IPS-15b (cell line): ENCODE measurements around the gene C1QTNF6.

Source experiments
- H3K27me3 ChIP-seq: one replicate; pipeline ENCODE4 v1.6.1; 2013; ENCODE audit warnings: low read length; ENCODE audit not compliant: control insufficient read depth, insufficient read depth
- H3K36me3 ChIP-seq: one replicate; pipeline ENCODE4 v1.6.1; 2013; ENCODE audit warnings: low read length; ENCODE audit not compliant: control insufficient read depth, insufficient read depth
- H3K4me1 ChIP-seq: one replicate; pipeline ENCODE4 v1.6.1; 2013; ENCODE audit warnings: mild to moderate bottlenecking, low read length; ENCODE audit not compliant: control insufficient read depth, insufficient read depth
- H3K4me3 ChIP-seq: one replicate; pipeline ENCODE4 v1.5.1; 2013; ENCODE audit warnings: low read depth, low read length
- H3K9ac ChIP-seq: one replicate; pipeline ENCODE4 v1.6.1; 2013; ENCODE audit warnings: low read depth, mild to moderate bottlenecking, low read length
- H3K9me3 ChIP-seq: one replicate; pipeline ENCODE4 v1.6.1; 2013; ENCODE audit warnings: mild to moderate bottlenecking, low read length; ENCODE audit not compliant: control insufficient read depth, insufficient read depth

Gene C1QTNF6

GRCh38 chr22:37192741-37193140, 4.7 kb upstream of the C1QTNF6 start:
- Histone ChIP-seq H3K36me3 (no peaks in the 10 kb centered on the region), H3K9ac (no peak overlapping the region), H3K4me1 (peaks cover 11% of the 10 kb centered on the region), H3K27me3 (no peaks in the 10 kb centered on the region), H3K4me3 (no peak overlapping the region), H3K9me3 (no peaks in the 10 kb centered on the region)

DNA sequence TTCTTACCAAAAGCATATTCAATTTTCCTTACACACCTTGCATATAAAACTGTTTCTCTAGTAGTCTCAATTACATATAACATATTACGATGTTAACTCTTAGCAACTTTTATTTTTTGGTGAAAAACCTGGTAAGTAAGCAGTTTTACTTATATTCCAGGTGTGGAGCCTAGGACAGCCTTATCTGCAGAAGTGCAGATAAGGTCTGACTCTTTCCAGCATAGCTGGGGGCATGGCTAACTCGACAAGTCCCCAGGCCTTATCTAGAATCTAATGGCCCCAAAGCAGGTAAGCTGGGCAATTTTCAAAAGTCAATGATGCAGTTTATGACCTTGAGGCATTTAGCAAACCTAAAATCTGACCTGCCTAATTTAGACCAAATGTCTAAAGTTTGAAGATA, 4.2 kb upstream of the C1QTNF6 start:
- Histone ChIP-seq H3K4me1 (peaks cover 15% of the 10 kb centered on the region), H3K27me3 (no peaks in the 10 kb centered on the region), H3K9me3 (no peaks in the 10 kb centered on the region), H3K9ac (no peak overlapping the region), H3K36me3 (no peaks in the 10 kb centered on the region), H3K4me3 (no peak overlapping the region)

GRCh38 chr22:37190262-37190780, 2.3 kb upstream of the C1QTNF6 start:
- Histone ChIP-seq H3K4me1 (peaks cover 22% of the 10 kb centered on the region), H3K9me3 (no peaks in the 10 kb centered on the region), H3K9ac (no peak overlapping the region), H3K36me3 (no peaks in the 10 kb centered on the region), H3K4me3 (no peak overlapping the region), H3K27me3 (no peaks in the 10 kb centered on the region)

DNA sequence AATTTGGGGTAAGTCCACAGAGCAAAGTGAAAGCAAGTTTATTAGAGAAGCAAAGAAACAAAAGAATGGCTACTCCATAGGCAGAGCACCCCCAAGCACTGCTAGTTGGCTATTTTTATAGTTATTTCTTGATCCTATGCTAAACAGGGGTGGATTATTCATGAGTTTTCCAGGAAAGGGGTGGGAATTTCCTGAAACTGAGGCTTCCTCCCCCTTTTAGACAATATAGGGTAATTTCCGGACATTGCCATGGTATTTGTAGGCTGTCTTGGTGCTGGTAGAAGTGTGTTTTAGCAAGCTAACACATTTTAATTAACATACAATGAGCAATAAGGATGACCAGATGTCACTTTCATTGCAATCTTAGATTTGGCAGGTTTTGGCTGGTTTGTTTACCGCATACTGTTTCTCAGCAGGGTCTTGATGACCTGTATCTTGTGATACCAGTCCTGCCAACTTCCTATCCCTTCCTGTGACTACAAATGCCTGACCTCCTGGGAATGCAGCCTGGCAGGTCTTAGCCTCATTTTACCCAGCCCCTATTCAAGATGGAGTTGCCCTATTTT, 937 bp upstream of the C1QTNF6 start:
- Histone ChIP-seq H3K9ac (no peak overlapping the region), H3K9me3 (no peaks in the 10 kb centered on the region), H3K4me1 (peaks cover 22% of the 10 kb centered on the region), H3K27me3 (no peaks in the 10 kb centered on the region), H3K4me3 (no peak overlapping the region), H3K36me3 (no peaks in the 10 kb centered on the region)

GRCh38 chr22:37187552-37187890, 526 bp downstream of the C1QTNF6 start:
- Histone ChIP-seq H3K4me1 (peaks cover 22% of the 10 kb centered on the region), H3K4me3 (peak overlapping the region; percentile 61), H3K9me3 (no peaks in the 10 kb centered on the region), H3K9ac (peak overlapping the region; percentile 70), H3K36me3 (no peaks in the 10 kb centered on the region), H3K27me3 (no peaks in the 10 kb centered on the region)

- Histone ChIP-seq H3K4me3 (peak overlapping the region; percentile 61), H3K36me3 (no peaks in the 10 kb centered on the region), H3K9me3 (no peaks in the 10 kb centered on the region), H3K27me3 (no peaks in the 10 kb centered on the region), H3K4me1 (peaks cover 22% of the 10 kb centered on the region), H3K9ac (no peak overlapping the region)
Observed at GRCh38 chr22:37186997-37187522, 987 bp downstream of the C1QTNF6 start.

GRCh38 chr22:37186228-37186996, 1.6 kb downstream of the C1QTNF6 start:
- Histone ChIP-seq H3K9ac (no peak overlapping the region), H3K4me3 (no peak overlapping the region), H3K27me3 (no peaks in the 10 kb centered on the region), H3K36me3 (no peaks in the 10 kb centered on the region), H3K9me3 (no peaks in the 10 kb centered on the region), H3K4me1 (peaks cover 22% of the 10 kb centered on the region)

DNA sequence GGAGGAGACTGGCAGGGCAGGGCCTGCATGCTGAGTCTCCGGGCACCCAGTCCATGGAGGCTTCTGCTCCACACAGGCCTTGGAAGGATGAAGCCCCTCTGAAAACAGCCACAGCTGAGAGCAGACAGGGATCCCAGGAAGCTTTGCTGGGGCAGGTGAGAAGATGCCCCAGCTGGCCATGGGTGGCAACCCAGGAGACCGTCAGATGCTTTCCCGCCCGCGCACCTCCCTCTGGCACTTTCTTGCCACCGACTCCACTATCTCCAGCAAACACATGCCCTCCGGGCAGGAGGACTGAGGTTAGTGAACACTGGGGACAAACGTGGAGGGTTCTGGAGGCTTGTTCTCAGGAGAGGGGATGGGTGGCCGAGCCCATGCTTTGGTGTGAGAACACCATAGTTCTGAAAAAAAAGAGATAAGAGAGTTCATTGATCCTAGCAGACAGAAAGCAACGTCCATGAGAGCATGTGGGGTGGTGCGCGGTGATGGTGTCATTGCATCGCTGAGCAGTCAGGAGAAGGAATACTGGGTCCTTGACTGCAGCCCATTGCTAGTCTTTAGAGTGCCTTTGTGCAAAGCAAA, 2.3 kb downstream of the C1QTNF6 start:
- H3K27me3 ChIP-seq = no peaks in the 10 kb centered on the region
- H3K4me3 ChIP-seq = no peak overlapping the region
- no peaks in the 10 kb centered on the region for H3K9me3 ChIP-seq
- no peaks in the 10 kb centered on the region for H3K36me3 ChIP-seq
- H3K9ac ChIP-seq = no peak overlapping the region
- peaks cover 22% of the 10 kb centered on the region for H3K4me1 ChIP-seq

DNA sequence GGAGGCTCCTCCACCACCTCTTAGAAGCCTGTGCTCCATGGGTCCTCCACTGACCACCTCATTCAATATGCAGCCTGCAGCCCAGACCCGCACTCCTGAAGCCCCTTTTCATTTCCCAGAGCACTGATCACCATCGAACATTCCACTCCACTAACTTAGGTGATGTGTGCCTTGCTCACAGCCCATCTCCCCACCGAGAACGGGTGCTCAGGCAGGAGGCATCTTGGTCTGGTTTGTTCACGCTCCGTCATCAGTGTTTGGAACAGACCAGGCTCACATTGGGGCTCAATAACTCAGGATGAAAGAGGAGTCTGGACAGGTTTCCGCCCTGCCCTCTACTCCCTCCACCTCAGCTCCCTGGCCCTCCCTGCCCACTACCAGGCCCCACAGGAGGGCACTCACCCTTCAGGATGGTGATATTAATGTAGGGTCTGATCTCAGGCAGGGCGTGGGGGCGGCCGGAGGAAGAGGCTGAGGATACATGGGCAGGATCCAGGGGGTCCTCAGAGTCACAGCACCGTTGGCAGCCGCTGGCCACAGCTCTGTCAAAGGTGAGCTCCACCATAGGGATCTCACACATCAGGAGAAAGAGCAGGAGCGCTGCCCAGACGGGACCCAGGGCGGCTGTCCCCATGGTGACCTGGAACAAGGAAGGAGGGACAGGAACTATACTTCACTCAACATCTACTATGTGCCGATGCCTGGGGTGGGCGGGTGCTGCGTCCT, 3.1 kb downstream of the C1QTNF6 start:
- H3K4me1 ChIP-seq = peaks cover 22% of the 10 kb centered on the region
- H3K4me3 ChIP-seq = no peak overlapping the region
- no peaks in the 10 kb centered on the region for H3K27me3 ChIP-seq
- H3K36me3 ChIP-seq = no peaks in the 10 kb centered on the region
- no peaks in the 10 kb centered on the region for H3K9me3 ChIP-seq
- no peak overlapping the region for H3K9ac ChIP-seq

DNA sequence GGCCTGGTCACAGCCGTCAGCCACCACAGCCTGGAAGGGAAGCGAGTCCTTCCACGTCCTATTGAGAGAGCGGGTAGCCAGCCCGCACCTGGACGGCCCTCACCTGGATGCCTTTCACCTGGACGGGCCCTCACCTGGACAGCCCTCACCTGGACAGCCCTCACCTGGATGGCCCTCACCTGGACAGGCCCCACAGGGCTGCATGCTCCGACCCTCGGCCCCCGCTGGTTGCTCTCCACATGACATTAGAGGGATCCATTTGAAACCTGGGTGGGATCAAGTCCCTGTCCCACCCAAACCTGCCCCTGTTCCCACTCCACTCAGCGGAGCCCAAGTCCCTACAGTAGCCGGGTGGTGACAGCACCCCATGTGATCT, 3.7 kb downstream of the C1QTNF6 start:
- Histone ChIP-seq H3K27me3 (no peaks in the 10 kb centered on the region), H3K4me3 (no peak overlapping the region), H3K4me1 (peaks cover 22% of the 10 kb centered on the region), H3K36me3 (no peaks in the 10 kb centered on the region), H3K9ac (no peak overlapping the region), H3K9me3 (no peaks in the 10 kb centered on the region)

- Histone ChIP-seq H3K36me3 (no peaks in the 10 kb centered on the region), H3K9ac (no peak overlapping the region), H3K27me3 (no peaks in the 10 kb centered on the region), H3K4me1 (peaks cover 16% of the 10 kb centered on the region), H3K4me3 (no peak overlapping the region), H3K9me3 (no peaks in the 10 kb centered on the region)
Observed at GRCh38 chr22:37183432-37184379, 4.3 kb downstream of the C1QTNF6 start.
